H1 (cell line): Measurements from ENCODE around the gene CSAD. TPM values are rescaled to one million over a fixed set of nuclear protein-coding genes. Genes with fewer than 3 reads are reported as not detected.

Experiments
- PHF8 ChIP-seq: fragments of 200-600 bp; sonication (generic); conservative IDR thresholded peaks from 2 replicates; pipeline ENCODE4 v1.7.1; 2012; ENCODE audit warnings: low read depth, mild to moderate bottlenecking, inconsistent platforms, low read length, moderate library complexity
- POLR2A ChIP-seq, 2 experiments: IDR thresholded peaks; 1 replicate in 1 of 2; 2 replicates in 1 of 2; pipeline ENCODE4 v1.6.1; 2011; ENCODE audit warnings: low read depth in 2 of 2, low read length in 2 of 2, mild to moderate bottlenecking in 2 of 2; ENCODE audit errors: control extremely low read depth in 1 of 2
- polyA plus RNA-seq, 7 experiments: library from polyadenylated mRNA; depleted of rRNA in 3 of 7; stranded (reverse) in 5 of 7; unstranded in 2 of 7; fragments of >200 nt in 5 of 7; fragments of 200-250 nt in 2 of 7; gene quantifications; 1 replicate in 5 of 7; 2 replicates in 1 of 7; 4 replicates in 1 of 7; pipeline versions ENCODE4 v1.2.1 to v1.2.3, GENCODE V29; 2011 to 2013; ENCODE audit warnings: missing spikeins in 2 of 7, mixed read lengths in 2 of 7
- total RNA-seq: library from RNA; stranded (reverse); fragmentation: NEBNext Ultra II Directional; extraction: Animal tissue kit (Norgen Biotek cat#: 25700); gene quantifications from 2 replicates; pipeline ENCODE4 v1.2.1, GENCODE V29; 2021
- TF ChIP-seq, protein P1 (sequence below): fragments of 300-600 bp; sonication (generic); IDR thresholded peaks from 2 replicates; pipeline ENCODE4 v1.7.1; 2012; ENCODE audit warnings: low read length, moderate library complexity, mild to moderate bottlenecking, inconsistent platforms; ENCODE audit not compliant: insufficient replicate concordance

The CSAD gene
- total and polyA plus RNA-seq, 2 of the 8 experiments (the other 6 are each of a cell fraction or from before 2014, with no cell fraction given) = 8.8 to 11.3 TPM

DNA sequence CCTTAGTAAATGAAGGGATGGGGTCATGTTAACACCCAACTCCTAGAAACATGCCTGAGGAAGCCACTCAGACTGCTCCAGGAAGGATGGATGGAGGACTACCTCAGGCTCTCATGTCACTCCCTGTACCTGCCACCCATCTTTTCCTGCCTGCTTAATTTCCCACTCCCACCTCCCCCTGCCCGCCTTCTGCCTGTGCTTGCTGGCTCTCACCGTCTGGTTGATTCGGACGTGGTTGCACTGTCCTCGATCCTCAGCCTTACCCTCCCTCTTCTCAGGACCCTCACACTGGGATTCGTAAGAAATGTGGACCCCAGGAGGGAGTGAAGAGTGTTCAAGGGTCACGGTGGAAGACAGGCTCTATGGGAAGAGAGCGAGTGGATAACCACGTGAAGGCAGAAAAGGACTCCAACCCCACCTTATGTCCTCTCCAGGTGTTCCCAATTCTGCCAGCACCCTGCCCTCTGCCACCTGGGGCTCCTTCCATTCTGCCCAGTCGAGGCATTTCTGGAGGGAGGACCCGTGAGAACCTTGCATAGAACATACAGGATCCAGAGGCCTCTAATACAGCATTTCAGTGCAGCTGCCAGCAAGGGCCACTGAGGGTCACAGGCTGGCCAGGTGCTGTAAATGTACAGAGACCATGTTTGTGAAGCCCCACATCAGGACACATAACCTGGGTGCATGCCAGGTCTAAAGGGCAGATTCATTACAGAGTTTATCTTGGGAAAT lies 13.4 kb upstream of the CSAD start (continued):
- TF ChIP-seq, protein P1, sequence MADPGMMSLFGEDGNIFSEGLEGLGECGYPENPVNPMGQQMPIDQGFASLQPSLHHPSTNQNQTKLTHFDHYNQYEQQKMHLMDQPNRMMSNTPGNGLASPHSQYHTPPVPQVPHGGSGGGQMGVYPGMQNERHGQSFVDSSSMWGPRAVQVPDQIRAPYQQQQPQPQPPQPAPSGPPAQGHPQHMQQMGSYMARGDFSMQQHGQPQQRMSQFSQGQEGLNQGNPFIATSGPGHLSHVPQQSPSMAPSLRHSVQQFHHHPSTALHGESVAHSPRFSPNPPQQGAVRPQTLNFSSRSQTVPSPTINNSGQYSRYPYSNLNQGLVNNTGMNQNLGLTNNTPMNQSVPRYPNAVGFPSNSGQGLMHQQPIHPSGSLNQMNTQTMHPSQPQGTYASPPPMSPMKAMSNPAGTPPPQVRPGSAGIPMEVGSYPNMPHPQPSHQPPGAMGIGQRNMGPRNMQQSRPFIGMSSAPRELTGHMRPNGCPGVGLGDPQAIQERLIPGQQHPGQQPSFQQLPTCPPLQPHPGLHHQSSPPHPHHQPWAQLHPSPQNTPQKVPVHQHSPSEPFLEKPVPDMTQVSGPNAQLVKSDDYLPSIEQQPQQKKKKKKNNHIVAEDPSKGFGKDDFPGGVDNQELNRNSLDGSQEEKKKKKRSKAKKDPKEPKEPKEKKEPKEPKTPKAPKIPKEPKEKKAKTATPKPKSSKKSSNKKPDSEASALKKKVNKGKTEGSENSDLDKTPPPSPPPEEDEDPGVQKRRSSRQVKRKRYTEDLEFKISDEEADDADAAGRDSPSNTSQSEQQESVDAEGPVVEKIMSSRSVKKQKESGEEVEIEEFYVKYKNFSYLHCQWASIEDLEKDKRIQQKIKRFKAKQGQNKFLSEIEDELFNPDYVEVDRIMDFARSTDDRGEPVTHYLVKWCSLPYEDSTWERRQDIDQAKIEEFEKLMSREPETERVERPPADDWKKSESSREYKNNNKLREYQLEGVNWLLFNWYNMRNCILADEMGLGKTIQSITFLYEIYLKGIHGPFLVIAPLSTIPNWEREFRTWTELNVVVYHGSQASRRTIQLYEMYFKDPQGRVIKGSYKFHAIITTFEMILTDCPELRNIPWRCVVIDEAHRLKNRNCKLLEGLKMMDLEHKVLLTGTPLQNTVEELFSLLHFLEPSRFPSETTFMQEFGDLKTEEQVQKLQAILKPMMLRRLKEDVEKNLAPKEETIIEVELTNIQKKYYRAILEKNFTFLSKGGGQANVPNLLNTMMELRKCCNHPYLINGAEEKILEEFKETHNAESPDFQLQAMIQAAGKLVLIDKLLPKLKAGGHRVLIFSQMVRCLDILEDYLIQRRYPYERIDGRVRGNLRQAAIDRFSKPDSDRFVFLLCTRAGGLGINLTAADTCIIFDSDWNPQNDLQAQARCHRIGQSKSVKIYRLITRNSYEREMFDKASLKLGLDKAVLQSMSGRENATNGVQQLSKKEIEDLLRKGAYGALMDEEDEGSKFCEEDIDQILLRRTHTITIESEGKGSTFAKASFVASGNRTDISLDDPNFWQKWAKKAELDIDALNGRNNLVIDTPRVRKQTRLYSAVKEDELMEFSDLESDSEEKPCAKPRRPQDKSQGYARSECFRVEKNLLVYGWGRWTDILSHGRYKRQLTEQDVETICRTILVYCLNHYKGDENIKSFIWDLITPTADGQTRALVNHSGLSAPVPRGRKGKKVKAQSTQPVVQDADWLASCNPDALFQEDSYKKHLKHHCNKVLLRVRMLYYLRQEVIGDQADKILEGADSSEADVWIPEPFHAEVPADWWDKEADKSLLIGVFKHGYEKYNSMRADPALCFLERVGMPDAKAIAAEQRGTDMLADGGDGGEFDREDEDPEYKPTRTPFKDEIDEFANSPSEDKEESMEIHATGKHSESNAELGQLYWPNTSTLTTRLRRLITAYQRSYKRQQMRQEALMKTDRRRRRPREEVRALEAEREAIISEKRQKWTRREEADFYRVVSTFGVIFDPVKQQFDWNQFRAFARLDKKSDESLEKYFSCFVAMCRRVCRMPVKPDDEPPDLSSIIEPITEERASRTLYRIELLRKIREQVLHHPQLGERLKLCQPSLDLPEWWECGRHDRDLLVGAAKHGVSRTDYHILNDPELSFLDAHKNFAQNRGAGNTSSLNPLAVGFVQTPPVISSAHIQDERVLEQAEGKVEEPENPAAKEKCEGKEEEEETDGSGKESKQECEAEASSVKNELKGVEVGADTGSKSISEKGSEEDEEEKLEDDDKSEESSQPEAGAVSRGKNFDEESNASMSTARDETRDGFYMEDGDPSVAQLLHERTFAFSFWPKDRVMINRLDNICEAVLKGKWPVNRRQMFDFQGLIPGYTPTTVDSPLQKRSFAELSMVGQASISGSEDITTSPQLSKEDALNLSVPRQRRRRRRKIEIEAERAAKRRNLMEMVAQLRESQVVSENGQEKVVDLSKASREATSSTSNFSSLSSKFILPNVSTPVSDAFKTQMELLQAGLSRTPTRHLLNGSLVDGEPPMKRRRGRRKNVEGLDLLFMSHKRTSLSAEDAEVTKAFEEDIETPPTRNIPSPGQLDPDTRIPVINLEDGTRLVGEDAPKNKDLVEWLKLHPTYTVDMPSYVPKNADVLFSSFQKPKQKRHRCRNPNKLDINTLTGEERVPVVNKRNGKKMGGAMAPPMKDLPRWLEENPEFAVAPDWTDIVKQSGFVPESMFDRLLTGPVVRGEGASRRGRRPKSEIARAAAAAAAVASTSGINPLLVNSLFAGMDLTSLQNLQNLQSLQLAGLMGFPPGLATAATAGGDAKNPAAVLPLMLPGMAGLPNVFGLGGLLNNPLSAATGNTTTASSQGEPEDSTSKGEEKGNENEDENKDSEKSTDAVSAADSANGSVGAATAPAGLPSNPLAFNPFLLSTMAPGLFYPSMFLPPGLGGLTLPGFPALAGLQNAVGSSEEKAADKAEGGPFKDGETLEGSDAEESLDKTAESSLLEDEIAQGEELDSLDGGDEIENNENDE = no peak
- TF ChIP-seq POLR2A (IDR thresholded peaks at IDR 0.05; ENCODE audit: control extremely low read depth in 1 of 2, low read depth in 2 of 2, low read length in 2 of 2) (0 out of 3 replicates have a peak, but pooled peaks of 1 of the 2 experiments have one; percentile 1), PHF8 (no peak)
- TF ChIP-seq, all 59 proteins: peak for 1
